Measurements from ENCODE around the gene BOLA1. TPM values are rescaled to one million over a fixed set of nuclear protein-coding genes. Genes with fewer than 3 reads are reported as not detected.
"Not testable (repeated sequence)": the region's sequence is repeated elsewhere in the genome, so short reads cannot be mapped to it uniquely, and the experiment has no call there.

The BOLA1 gene, protein sequence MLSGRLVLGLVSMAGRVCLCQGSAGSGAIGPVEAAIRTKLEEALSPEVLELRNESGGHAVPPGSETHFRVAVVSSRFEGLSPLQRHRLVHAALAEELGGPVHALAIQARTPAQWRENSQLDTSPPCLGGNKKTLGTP
- 10 to 100 TPM; 25.1 to 28.8 TPM for total RNA-seq

DNA sequence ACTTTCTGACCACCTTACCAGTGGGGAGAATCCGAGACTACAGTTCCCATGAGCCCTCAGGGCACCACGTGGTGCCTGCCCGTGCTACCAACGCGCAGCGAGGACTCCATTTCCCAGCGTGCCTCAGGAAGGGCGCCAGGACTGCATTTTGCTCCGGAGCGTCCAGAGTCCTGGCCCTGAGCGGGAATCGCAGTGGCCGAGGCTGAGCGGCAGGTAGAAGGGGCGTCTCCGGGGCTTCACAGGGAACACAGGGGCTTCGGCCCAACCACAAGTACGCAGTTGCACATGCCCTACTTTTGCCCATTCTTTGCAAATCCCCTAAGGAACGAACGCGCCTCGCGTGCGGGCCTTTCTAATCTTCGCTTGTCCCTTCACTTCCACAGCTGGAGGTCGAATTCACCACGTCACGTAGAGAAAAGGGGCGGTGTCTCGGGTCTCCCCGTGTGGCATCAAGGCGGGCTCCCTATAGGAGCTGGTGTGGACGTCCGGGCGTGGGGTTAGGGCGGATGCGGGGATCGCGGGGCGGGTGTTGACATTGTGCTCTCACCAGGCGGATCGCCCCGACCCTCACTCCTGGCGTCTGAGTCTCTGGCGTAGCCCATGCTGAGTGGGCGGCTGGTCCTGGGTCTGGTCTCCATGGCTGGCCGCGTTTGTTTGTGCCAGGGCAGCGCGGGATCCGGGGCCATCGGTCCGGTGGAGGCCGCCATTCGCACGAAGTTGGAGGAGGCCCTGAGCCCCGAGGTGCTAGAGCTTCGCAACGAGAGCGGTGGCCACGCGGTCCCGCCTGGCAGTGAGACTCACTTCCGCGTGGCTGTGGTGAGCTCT lies at the start of gene BOLA1:
TSS of gene BOLA1 (plus strand) at position 109 of the 825 bp plus-strand sequence. CDS start at position 601, 492 bp downstream.
- Mint-ChIP-seq H3K9me3 (no peaks in the 10 kb centered on the region), H3K4me1 (ENCODE audit: low read depth) (peaks cover 20% of the 10 kb centered on the region), H3K27me3 (no peaks in the 10 kb centered on the region), H3K27ac (peak within 1 kb of the TSS; percentile 96), H3K36me3 (ENCODE audit: low read depth) (peaks cover 21% of the 10 kb centered on the region), H3K4me3 (peak within 1 kb of the TSS; percentile 91)
- POLR2A ChIA-PET, result interaction anchor here (0.8 to 7.8 kb wide), 8 partner anchors 9 to 93 kb away, joined by 3 to 104 read pairs (median 3); a partner anchor contains a TSS
- TF ChIP-seq, protein P1, sequence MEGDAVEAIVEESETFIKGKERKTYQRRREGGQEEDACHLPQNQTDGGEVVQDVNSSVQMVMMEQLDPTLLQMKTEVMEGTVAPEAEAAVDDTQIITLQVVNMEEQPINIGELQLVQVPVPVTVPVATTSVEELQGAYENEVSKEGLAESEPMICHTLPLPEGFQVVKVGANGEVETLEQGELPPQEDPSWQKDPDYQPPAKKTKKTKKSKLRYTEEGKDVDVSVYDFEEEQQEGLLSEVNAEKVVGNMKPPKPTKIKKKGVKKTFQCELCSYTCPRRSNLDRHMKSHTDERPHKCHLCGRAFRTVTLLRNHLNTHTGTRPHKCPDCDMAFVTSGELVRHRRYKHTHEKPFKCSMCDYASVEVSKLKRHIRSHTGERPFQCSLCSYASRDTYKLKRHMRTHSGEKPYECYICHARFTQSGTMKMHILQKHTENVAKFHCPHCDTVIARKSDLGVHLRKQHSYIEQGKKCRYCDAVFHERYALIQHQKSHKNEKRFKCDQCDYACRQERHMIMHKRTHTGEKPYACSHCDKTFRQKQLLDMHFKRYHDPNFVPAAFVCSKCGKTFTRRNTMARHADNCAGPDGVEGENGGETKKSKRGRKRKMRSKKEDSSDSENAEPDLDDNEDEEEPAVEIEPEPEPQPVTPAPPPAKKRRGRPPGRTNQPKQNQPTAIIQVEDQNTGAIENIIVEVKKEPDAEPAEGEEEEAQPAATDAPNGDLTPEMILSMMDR (IDR thresholded peaks at IDR 0.05), result no peak
- intact Hi-C loops (cut with micrococcal nuclease), result no loop called here
- ATAC-seq (peak; percentile 98), DNase-seq (peak; percentile 92)
- CTCF ChIA-PET, result no interaction called here

DNA sequence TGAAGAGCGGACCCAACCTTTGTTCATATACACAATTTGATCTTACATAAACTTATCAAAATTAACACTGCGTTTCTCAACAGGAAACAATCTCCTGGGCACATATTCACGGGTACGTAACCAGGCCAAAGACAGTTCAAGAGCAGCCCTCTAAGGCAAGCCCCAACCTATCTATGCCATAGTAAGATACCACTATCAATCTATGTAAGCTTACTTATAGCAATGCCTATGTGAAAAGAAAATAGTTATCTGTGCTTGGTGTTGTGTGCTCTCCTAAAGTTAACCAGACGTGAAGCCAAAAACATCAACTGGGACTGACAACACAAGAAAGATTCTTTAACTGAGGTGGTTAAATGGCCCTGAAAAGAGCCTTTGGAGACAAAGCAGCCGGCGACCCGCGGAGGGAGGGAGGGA lies 49.4 kb upstream of the BOLA1 start:
- no peaks in the 10 kb centered on the region for H3K9me3 Mint-ChIP-seq
- peaks cover 40% of the 10 kb centered on the region for H3K36me3 Mint-ChIP-seq (ENCODE audit: low read depth)
- DNase-seq, result no peak
- no peaks in the 10 kb centered on the region for H3K27me3 Mint-ChIP-seq
- TF ChIP-seq, protein P1 (IDR thresholded peaks at IDR 0.05), result no peak
- intact Hi-C loops (cut with micrococcal nuclease), result no loop called here
- no peak for ATAC-seq
- peak overlapping the region; percentile 89 for H3K4me3 Mint-ChIP-seq
- CTCF ChIA-PET, result no interaction called here
- peak overlapping the region; percentile 91 for H3K27ac Mint-ChIP-seq
- POLR2A ChIA-PET, result interaction anchor here (0.6 to 7.9 kb wide), 2 partner anchors 36 to 114 kb away, joined by 4 to 325 read pairs; a partner anchor contains a TSS
- H3K4me1 Mint-ChIP-seq (ENCODE audit: low read depth), result peaks cover 40% of the 10 kb centered on the region

DNA sequence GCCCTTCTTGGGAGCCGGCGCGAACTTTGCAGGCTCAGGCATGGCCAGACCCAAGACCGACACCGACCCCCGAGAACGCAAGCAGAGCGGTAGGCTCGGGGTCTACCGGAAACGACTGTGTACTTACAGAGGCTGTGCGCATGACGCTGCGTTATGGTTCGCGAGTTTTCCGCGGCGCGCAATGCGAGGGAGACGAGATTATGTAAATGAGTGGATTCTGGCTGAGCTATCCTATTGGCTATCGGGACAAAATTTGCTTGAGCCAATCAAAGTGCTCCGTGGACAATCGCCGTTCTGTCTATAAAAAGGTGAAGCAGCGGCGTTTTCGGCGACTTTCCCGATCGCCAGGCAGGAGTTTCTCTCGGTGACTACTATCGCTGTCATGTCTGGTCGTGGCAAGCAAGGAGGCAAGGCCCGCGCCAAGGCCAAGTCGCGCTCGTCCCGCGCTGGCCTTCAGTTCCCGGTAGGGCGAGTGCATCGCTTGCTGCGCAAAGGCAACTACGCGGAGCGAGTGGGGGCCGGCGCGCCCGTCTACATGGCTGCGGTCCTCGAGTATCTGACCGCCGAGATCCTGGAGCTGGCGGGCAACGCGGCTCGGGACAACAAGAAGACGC lies 48.5 kb upstream of the BOLA1 start:
- peak; percentile 62 for ATAC-seq
- H3K4me1 Mint-ChIP-seq (ENCODE audit: low read depth), result peaks cover 31% of the 10 kb centered on the region
- H3K9me3 Mint-ChIP-seq; H3K27me3 Mint-ChIP-seq; H3K27ac Mint-ChIP-seq; DNase-seq; H3K4me3 Mint-ChIP-seq; intact Hi-C loops (cut with micrococcal nuclease); CTCF ChIA-PET: not testable (repeated sequence)
- peaks cover 31% of the 10 kb centered on the region for H3K36me3 Mint-ChIP-seq (ENCODE audit: low read depth)
- POLR2A ChIA-PET, result interaction anchor here (7.9 kb wide), 1 partner anchor 35 kb away, joined by 325 read pairs; a partner anchor contains a TSS

DNA sequence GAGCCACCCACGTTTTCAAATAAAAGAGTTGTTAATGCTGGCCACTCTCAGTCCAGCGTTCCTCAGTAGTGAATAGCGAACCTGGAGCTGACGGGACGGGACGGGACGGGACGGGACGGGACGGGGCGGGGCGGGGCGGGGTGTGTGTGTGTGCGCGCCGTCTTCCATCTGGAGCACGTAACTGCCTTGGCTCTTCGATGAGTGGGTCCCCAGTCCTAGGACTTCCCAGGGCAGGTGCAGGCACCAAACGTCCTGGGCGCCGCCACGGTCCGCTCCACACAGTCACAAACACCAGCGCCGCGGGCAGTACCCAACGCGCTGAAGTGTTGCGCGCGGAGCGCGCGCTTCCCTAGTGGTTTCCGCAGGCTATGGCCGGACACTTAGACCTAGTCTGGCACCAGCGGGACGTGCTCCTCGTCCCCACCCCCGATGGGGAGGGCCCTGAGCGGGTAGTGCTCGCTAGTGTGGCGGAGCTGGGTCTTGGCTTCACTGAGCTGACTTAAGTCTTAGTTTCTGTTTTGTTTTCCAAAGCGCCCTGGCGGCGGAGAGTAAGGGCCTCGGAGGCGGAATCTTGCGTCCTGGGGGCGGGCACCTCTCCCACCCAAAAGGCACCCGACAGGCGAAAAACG lies 47.7 kb upstream of the BOLA1 start:
- H3K4me3 Mint-ChIP-seq; POLR2A ChIA-PET; CTCF ChIA-PET; H3K27me3 Mint-ChIP-seq; DNase-seq; H3K9me3 Mint-ChIP-seq; H3K27ac Mint-ChIP-seq; intact Hi-C loops (cut with micrococcal nuclease): not testable (repeated sequence)
- Mint-ChIP-seq H3K4me1 (ENCODE audit: low read depth) (peaks cover 25% of the 10 kb centered on the region), H3K36me3 (ENCODE audit: low read depth) (peaks cover 25% of the 10 kb centered on the region)
- ATAC-seq, result peak; percentile 66

DNA sequence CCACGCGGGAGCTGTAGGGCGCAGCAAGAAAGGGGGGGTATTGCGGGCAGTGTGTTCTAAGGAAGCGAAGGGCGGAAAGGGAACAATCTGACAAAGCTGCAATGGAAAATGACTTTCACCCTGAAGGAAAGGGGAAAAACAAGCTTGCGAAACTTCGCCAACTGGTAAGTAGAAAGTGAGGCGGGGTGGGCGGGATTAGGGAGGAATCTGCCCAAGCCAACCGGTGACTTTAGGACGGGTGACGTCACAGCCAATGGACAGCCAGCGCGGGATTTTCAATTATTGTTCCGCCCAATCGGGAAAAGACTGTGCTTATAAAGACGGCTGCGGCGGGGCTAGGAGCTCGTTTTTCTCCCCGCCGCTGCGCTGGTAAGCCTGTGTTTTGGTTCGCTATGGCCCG lies 47.1 kb upstream of the BOLA1 start:
- Mint-ChIP-seq H3K4me1 (ENCODE audit: low read depth) (peaks cover 19% of the 10 kb centered on the region), H3K36me3 (ENCODE audit: low read depth) (peaks cover 22% of the 10 kb centered on the region)
- CTCF ChIA-PET; H3K9me3 Mint-ChIP-seq; DNase-seq; H3K27me3 Mint-ChIP-seq; intact Hi-C loops (cut with micrococcal nuclease); POLR2A ChIA-PET; H3K27ac Mint-ChIP-seq; H3K4me3 Mint-ChIP-seq: not testable (repeated sequence)
- peak; percentile 24 for ATAC-seq

DNA sequence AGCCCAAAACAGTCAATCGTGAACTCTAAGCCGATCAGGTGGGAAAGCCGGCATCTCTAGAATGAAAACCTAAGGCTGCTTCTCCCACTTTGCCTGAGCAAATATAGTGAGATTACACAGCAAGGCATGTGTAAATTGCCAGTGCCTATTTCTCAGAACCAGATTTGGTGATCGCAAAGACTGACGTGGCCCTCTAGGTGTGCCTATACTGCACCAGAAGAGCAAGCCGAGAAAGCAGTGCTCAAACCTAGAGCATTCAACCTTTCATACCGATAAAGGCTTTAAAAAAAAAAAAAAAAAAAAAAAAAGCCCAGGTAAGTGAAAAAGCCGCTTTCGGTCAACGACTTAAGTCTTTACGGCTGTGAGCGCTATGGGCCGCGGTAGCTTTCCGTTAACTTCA lies 39.1 kb upstream of the BOLA1 start:
- H3K27ac Mint-ChIP-seq; H3K4me3 Mint-ChIP-seq; CTCF ChIA-PET; H3K4me1 Mint-ChIP-seq (ENCODE audit: low read depth); DNase-seq; POLR2A ChIA-PET; intact Hi-C loops (cut with micrococcal nuclease); H3K36me3 Mint-ChIP-seq (ENCODE audit: low read depth); H3K9me3 Mint-ChIP-seq; H3K27me3 Mint-ChIP-seq: not testable (repeated sequence)
- ATAC-seq, result peak; percentile 22

DNA sequence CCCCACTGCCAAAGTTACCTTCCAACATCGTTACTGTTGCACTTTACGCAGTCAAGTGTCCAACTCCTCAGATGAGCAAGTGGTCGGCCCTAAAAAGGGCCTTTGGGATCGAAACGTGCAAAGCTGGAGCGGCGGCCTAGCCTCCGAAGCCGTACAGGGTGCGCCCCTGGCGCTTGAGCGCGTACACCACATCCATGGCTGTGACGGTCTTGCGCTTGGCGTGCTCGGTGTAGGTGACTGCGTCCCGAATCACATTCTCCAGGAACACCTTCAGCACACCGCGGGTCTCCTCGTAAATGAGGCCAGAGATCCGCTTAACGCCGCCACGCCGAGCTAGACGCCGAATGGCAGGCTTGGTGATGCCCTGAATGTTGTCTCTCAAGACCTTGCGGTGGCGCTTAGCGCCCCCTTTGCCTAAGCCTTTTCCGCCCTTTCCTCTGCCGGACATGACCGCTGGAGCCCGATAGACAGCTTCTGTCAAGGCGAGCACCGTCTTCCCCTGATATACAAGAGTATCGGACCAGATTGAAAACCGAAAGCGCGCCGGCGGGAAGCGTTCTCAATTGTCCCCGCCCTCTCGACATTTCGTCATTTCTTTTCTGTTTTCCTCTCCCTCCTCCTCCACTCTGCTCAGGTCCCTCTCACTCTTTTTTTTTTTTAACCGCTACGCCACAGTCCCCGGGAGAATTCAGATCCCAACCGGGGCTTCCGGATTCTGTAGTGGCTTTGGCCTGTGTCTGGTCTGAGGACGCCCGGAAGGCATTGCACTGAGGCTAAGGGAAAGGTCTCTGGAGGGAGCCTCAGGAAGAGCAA lies 38.5 kb upstream of the BOLA1 start:
- H3K4me1 Mint-ChIP-seq (ENCODE audit: low read depth); intact Hi-C loops (cut with micrococcal nuclease); H3K27me3 Mint-ChIP-seq; H3K9me3 Mint-ChIP-seq; POLR2A ChIA-PET; CTCF ChIA-PET; H3K36me3 Mint-ChIP-seq (ENCODE audit: low read depth); DNase-seq; H3K4me3 Mint-ChIP-seq; H3K27ac Mint-ChIP-seq: not testable (repeated sequence)
- ATAC-seq, result peak; percentile 77

DNA sequence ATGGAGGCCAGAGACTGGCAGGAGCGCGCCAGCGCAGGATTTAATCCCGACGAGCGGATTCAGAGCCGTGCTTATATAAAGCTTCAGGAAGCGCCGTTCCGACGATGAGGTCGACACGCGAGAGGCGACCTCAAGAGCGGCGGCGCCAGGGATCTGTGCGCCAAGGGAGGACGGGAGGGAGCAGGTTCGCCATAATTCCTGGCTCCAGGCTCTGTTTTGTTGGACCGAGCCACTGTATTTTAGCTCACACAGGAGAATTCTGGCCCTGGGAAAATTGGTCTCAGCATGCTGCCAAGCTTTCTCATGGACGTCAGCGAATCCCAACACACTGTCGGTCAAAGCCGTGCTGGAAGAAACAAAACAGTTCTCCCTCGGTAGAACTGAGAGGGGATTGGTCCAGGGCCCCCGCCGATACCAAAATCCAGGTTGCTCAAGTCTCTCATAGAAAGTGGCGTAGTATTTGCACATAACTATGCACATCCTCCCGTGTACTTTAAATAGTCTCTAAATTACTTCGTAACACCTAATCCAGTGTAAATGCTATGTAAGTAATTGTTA lies 37.8 kb upstream of the BOLA1 start:
- ATAC-seq, result peak; percentile 17
- H3K9me3 Mint-ChIP-seq; H3K27ac Mint-ChIP-seq; H3K4me3 Mint-ChIP-seq; POLR2A ChIA-PET; H3K4me1 Mint-ChIP-seq (ENCODE audit: low read depth); H3K27me3 Mint-ChIP-seq; CTCF ChIA-PET; H3K36me3 Mint-ChIP-seq (ENCODE audit: low read depth); DNase-seq; intact Hi-C loops (cut with micrococcal nuclease): not testable (repeated sequence)

DNA sequence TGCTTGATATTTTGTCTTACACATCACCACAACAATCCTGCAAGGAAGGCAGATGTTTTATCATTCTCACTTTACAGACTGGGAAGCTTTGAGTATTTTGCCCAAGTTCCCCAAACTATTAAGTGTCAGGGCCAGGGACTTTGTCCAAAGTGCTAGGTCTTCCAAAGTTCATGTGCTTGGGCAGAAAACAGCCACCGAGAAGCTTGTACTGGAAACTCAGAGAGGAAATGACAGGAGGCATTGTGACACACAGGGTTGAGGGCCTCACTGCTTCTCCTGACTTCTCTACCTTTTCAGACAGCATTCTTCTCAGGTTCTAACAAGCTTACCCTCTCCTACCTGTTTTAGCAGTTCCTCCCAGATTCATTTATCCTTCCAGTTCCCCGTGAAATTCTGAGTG lies 32.5 kb upstream of the BOLA1 start:
- ATAC-seq; H3K27me3 Mint-ChIP-seq; H3K9me3 Mint-ChIP-seq; POLR2A ChIA-PET; H3K4me3 Mint-ChIP-seq; DNase-seq; H3K27ac Mint-ChIP-seq; H3K36me3 Mint-ChIP-seq (ENCODE audit: low read depth); H3K4me1 Mint-ChIP-seq (ENCODE audit: low read depth); CTCF ChIA-PET; intact Hi-C loops (cut with micrococcal nuclease): not testable (repeated sequence)

All from activated CD8-positive, alpha-beta T cell treated with anti-CD3 and anti-CD28 coated beads for 36 hours (primary cell).